ENCODE results near the gene PIEZO1. TPM values are rescaled to one million over a fixed set of nuclear protein-coding genes. Genes with fewer than 3 reads are reported as not detected.

The PIEZO1 gene
- total and polyA plus RNA-seq, 8 donors, result 16.3 to 255 (median 31.8) TPM

GRCh38 chr16:88691129-88691813 is 93.7 kb downstream of the PIEZO1 start:
- intact Hi-C loops (cut with DNase I), result no loop called here
- peaks cover 10 to 21% (median 19%) of the 10 kb centered on the region in 3 donors for H3K4me1 ChIP-seq
- WGBS, 2 donors, result 88 to 91% methylated on average over 31 to 33 of the region's 33 CpGs
- TF ChIP-seq CTCF (IDR thresholded peaks at IDR 0.05), result no peak
- no peaks in the 10 kb centered on the region for H3K27me3 ChIP-seq
- DNase-seq (peak in 2 of 6 donors; percentile 21 to 74), ATAC-seq (no peak), FAIRE-seq (no peak)
- no peaks in the 10 kb centered on the region for H3K9me3 ChIP-seq
- H3K4me3 ChIP-seq, result no peak overlapping the region
- no peaks in the 10 kb centered on the region for H3K36me3 ChIP-seq
- H3K27ac ChIP-seq, result no peak overlapping the region

- no peak for FAIRE-seq
Observed at GRCh38 chr16:88690341-88691128, 94.5 kb downstream of the PIEZO1 start.

GRCh38 chr16:88688013-88688778 is 96.8 kb downstream of the PIEZO1 start:
- no peak overlapping the region for H3K4me3 ChIP-seq
- no peaks in the 10 kb centered on the region for H3K9me3 ChIP-seq
- peaks cover 10 to 25% (median 24%) of the 10 kb centered on the region in 3 donors for H3K4me1 ChIP-seq
- peak; percentile 62 to 78 (median 74) for ATAC-seq
- no peaks in the 10 kb centered on the region for H3K36me3 ChIP-seq
- WGBS, 2 donors, result 14 to 17% methylated on average over 28 of the region's 28 CpGs
- intact Hi-C loops (cut with DNase I), result no loop called here
- FAIRE-seq, result no peak
- H3K27me3 ChIP-seq, result no peaks in the 10 kb centered on the region
- H3K27ac ChIP-seq, result peak overlapping the region in 3 of 4 donors; percentile 17 to 68 (median 58)
- DNase-seq, result peak; percentile 87 to 96 (median 93)
- TF ChIP-seq CTCF (IDR thresholded peaks at IDR 0.05), result no peak

More at GRCh38 chr16:88690341-88691128, 94.5 kb downstream of the PIEZO1 start:
- H3K4me1 ChIP-seq, result peaks cover 10 to 21% (median 19%) of the 10 kb centered on the region in 3 donors
- H3K9me3 ChIP-seq, result no peaks in the 10 kb centered on the region
- no peaks in the 10 kb centered on the region for H3K27me3 ChIP-seq
- peak in 3 of 6 donors; percentile 29 to 57 (median 43) for DNase-seq
- intact Hi-C loops (cut with DNase I), result no loop called here
- no peak overlapping the region for H3K4me3 ChIP-seq
- ATAC-seq, result no peak
- no peaks in the 10 kb centered on the region for H3K36me3 ChIP-seq
- TF ChIP-seq CTCF (IDR thresholded peaks at IDR 0.05), result no peak
- no peak overlapping the region for H3K27ac ChIP-seq
- 77 to 87% methylated on average over 18 to 21 of the region's 21 CpGs for WGBS, 2 donors

- FAIRE-seq (no peak), ATAC-seq (no peak), DNase-seq (no peak)
- Histone ChIP-seq H3K36me3 (no peaks in the 10 kb centered on the region), H3K27me3 (no peaks in the 10 kb centered on the region), H3K4me1 (peaks cover 10 to 25% (median 24%) of the 10 kb centered on the region in 3 donors), H3K9me3 (no peaks in the 10 kb centered on the region), H3K27ac (peak overlapping the region in 3 of 4 donors; percentile 17 to 68 (median 58)), H3K4me3 (no peak overlapping the region)
- intact Hi-C loops (cut with DNase I), result no loop called here
- TF ChIP-seq CTCF (IDR thresholded peaks at IDR 0.05), result no peak
- 41 to 50% methylated on average over 3 of the region's 3 CpGs for WGBS, 2 donors
Observed at GRCh38 chr16:88687676-88688012, 97.4 kb downstream of the PIEZO1 start.

Measured in pancreas (tissue), 10 donors.